ENCODE measurements around the gene MIEF1.

Gene MIEF1

DNA sequence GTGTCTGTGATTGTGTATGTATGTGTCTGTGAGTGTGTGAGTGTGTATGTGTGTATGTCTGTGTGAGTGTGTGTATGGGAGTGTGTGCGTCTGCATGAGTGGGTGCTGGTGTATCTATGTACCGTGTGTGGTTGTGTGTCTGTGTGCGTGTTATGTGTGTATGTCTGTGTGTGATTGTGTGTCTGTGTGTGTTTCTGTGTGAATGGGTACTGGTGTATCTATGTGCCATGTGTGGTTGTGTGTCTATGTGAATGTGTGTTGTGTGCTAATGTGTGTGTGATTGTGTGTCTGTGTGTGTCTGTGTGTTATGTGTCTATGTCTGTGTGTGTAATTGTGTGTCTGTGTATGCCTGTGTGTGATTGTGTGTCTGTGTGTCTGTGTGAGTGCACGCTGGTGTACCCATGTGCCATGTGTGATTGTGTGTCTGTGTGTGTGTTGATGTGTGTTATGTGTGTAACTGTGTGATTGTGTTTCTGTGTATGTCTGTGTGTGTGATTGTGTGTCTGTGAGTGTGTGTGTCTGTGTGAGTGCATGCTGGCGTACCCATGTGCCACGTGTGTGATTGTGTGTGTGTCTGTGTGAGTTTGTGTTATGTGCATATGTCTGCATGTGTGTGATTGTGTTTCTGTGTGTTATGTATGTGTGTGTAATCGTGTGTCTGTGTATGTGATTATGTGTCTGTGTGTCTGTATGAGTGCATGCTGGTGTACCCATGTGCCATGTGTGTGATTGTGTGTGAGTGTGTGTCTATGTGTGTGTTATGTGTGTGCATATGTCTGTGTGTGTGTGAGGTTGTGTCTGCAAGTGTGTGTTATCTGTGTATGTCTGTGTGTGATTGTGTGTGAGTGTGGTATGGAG, 61.7 kb downstream of the MIEF1 start:
- no peak for DNase-seq

DNA sequence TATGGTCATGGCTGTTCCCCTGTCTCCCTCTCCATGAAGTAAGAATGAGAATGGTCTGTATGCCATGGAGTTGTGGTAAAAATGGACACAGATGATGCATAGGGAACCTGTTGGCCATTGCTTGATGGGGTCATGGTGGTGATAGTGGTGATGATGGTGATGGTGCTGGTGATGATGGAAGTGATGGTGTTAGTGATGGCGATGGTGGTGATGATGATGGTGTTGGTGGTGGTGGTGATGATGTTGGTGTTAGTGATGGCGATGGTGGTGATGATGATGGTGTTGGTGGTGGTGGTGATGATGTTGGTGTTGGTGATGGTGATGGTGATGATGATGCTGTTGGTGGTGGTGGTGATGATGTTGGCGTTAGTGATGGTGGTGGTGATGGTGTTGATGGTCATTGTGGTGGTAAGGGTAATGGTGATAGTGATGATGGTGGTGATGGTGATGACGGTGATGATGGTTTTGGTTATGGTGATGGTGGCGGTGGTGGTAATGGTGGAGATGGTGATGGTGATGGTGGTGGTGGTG, 63.4 kb downstream of the MIEF1 start:
- no peak for DNase-seq

DNA sequence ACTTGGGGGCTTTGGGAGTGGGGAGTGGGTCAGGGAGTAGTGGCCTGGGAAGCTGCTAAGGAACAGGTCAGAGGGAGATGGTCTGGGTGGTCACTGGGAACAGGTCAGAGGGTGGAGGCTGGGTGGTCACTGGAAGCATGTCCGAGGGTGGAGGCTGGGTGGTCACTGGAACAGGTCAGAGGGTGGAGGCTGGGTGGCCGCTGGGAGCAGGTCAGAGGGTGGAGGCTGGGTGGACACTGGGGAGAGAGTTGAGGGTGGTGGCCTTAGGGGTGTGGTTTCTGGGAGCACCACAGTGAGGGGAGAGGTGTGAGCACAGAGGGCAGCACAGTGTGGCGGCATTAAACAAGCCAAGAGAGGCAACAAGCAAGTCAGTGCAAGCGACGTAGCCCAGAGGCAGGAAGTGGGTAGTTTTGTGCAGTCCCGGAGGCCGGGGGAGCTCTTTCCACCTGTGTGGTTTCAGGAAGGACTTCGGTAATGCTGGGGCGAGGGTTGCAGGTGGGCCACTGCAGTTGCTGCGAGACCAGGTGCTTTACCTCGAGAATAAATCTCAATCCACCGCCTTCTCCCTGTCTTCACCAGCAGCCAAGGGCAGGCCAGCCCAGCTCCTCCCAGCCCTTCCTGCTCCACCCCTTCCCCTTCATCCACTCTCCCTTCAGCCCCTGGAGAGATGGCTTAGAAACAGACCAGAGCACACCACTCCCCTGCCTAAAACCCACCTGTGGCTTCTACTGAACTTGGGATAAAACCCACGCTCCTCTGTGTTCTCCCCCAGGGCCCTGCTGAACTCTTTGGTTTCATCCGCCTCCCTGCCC, 65.3 kb downstream of the MIEF1 start:
- no peak for DNase-seq
